Measurements from ENCODE around the gene CADM2.
A peak's percentile ranks its signal among the peaks of the same experiment; 100 is the strongest.
"Not testable (repeated sequence)": the region's sequence is repeated elsewhere in the genome, so short reads cannot be mapped to it uniquely, and the experiment has no call there.

Gene CADM2

GRCh38 chr3:84958495-84959469 lies at the start of gene CADM2:
Gene CADM2 (plus strand): TSS chr3:84958989.
- DNase-seq, result peak; percentile 7

GRCh38 chr3:84918592-84918991 lies 40.2 kb upstream of the CADM2 start:
- DNase-seq, result not testable (repeated sequence)

GRCh38 chr3:84922682-84923081 lies 36.1 kb upstream of the CADM2 start:
- no peak for DNase-seq

GRCh38 chr3:84925571-84925970 lies 33.2 kb upstream of the CADM2 start:
- no peak for DNase-seq

GRCh38 chr3:84943379-84943778 lies 15.4 kb upstream of the CADM2 start:
- DNase-seq, result no peak

GRCh38 chr3:84946240-84946639 lies 12.5 kb upstream of the CADM2 start:
- DNase-seq, result no peak

GRCh38 chr3:84959470-84960271 lies 882 bp downstream of the CADM2 start:
- no peak for DNase-seq

GRCh38 chr3:84960581-84960980 lies 1.8 kb downstream of the CADM2 start:
- DNase-seq, result no peak

- DNase-seq, result no peak
Measured at GRCh38 chr3:84961011-84961410, 2.2 kb downstream of the CADM2 start.

- DNase-seq, result no peak
Measured at GRCh38 chr3:84961521-84962255, 2.9 kb downstream of the CADM2 start.

- DNase-seq, result no peak
Measured at GRCh38 chr3:84962415-84962814, 3.6 kb downstream of the CADM2 start.

GRCh38 chr3:84963137-84963536 lies 4.3 kb downstream of the CADM2 start:
- no peak for DNase-seq

- DNase-seq, result no peak
Measured at GRCh38 chr3:84965141-84965540, 6.4 kb downstream of the CADM2 start.

GRCh38 chr3:84967767-84968581 lies 9.2 kb downstream of the CADM2 start:
- DNase-seq, result no peak

GRCh38 chr3:84968701-84969235 lies 10.0 kb downstream of the CADM2 start:
- no peak for DNase-seq

- DNase-seq, result no peak
Measured at GRCh38 chr3:84974347-84974746, 15.6 kb downstream of the CADM2 start.

GRCh38 chr3:84977021-84977420 lies 18.2 kb downstream of the CADM2 start:
- DNase-seq, result no peak

- DNase-seq, result no peak
Measured at GRCh38 chr3:84978843-84979242, 20.1 kb downstream of the CADM2 start.

- DNase-seq, result no peak
Measured at GRCh38 chr3:84980011-84980410, 21.2 kb downstream of the CADM2 start.

GRCh38 chr3:84980456-84980855 lies 21.7 kb downstream of the CADM2 start:
- no peak for DNase-seq

GRCh38 chr3:84983490-84983889 lies 24.7 kb downstream of the CADM2 start:
- DNase-seq, result no peak

- no peak for DNase-seq
Measured at GRCh38 chr3:84984429-84984828, 25.6 kb downstream of the CADM2 start.
